GM12878 (cell line): ENCODE data around the gene SSBP4. TPM values are rescaled to one million over a fixed set of nuclear protein-coding genes. Genes with fewer than 3 reads are reported as not detected.
A peak's percentile ranks its signal among the peaks of the same experiment; 100 is the strongest.

Experiments
- ATAC-seq: fragments of 200-7000 bp; cut with Tn5 transposase; 3 replicates; pipeline ENCODE4 v1.9.1; 2020; ENCODE audit warnings: mild to moderate bottlenecking, moderate library complexity
- BruUV-seq: library from RNA; stranded (reverse); fragments of 400-500 nt; replicated peaks from 2 replicates; lab custom pipeline; 2021; lab: Mats Ljungman, UMichigan
- CTCF ChIA-PET: fragments of 300-600 bp; sonication (Branson Sonifier 250); formaldehyde crosslinking; extraction: SDS; loops from one replicate; lab custom pipeline; 2021; ENCODE audit warnings: inconsistent platforms; lab: Yijun Ruan, JAX
- POLR2A ChIA-PET: fragments of 350-600 bp; formaldehyde crosslinking; extraction: SDS; loops from one replicate; lab custom pipeline; 2021; ENCODE audit warnings: inconsistent platforms; lab: Charles Lee
- RAD21 ChIA-PET: fragments of 300-600 bp; sonication (Branson Sonifier 250); formaldehyde crosslinking; loops from one replicate; lab custom pipeline; 2023; ENCODE audit warnings: antibody characterized with exemption; ENCODE audit not compliant: unreplicated experiment; lab: Charles Lee
- SMC1A ChIA-PET: fragments of 300-600 bp; sonication (Branson Sonifier 250); formaldehyde crosslinking; loops from one replicate; lab custom pipeline; 2023; ENCODE audit not compliant: unreplicated experiment, uncharacterized antibody; lab: Charles Lee
- DNase-seq: peaks from one replicate; pipeline ENCODE4 v3.0.0-alpha.2; 2011; ENCODE audit warnings: low read depth, low spot score
- FAIRE-seq: peaks from 3 replicates; lab custom pipeline; 2011; peaks lifted over from hg19 to GRCh38; lab: Jason Lieb, UNC
- H2AFZ ChIP-seq: 2 replicates; pipeline ENCODE4 v1.6.0; 2011; ENCODE audit warnings: low read depth, low read length, control low read depth; ENCODE audit not compliant: control insufficient read depth
- H3K27ac ChIP-seq: 2 replicates; pipeline ENCODE4 v1.5.1; 2011; ENCODE audit warnings: control low read depth; ENCODE audit not compliant: control insufficient read depth, insufficient read depth
- H3K27me3 ChIP-seq, 2 experiments: replicated peaks in 1 of 2; 2 replicates each; pipeline versions ENCODE4 v1.6.0 to v1.6.1; 2011; ENCODE audit warnings: low read length in 1 of 2; ENCODE audit not compliant: control insufficient read depth in 2 of 2, insufficient read depth in 2 of 2
- H3K36me3 ChIP-seq, 2 experiments: 2 replicates each; pipeline ENCODE4 v1.5.1; 2011; ENCODE audit warnings: low read length in 1 of 2; ENCODE audit not compliant: control insufficient read depth in 2 of 2, insufficient read depth in 2 of 2
- H3K4me1 ChIP-seq: 2 replicates; pipeline ENCODE4 v1.6.1; 2011; ENCODE audit warnings: mild to moderate bottlenecking, low read length, moderate library complexity, mixed read lengths; ENCODE audit not compliant: control insufficient read depth, insufficient read depth
- H3K4me2 ChIP-seq: 2 replicates; pipeline ENCODE4 v1.6.0; 2011; ENCODE audit warnings: control low read depth; ENCODE audit not compliant: control insufficient read depth, insufficient read depth
- H3K4me3 ChIP-seq: fragments of 200-600 bp; sonication (generic); 2 replicates; pipeline ENCODE4 v1.5.1; 2016
- H3K79me2 ChIP-seq: 2 replicates; pipeline ENCODE4 v1.6.0; 2011; ENCODE audit warnings: low read length; ENCODE audit not compliant: control insufficient read depth, insufficient read depth
- H3K9ac ChIP-seq: 2 replicates; pipeline ENCODE4 v1.8.0; 2011; ENCODE audit warnings: low read length, control low read depth, mixed read lengths; ENCODE audit not compliant: control insufficient read depth, insufficient read depth
- H3K9me3 ChIP-seq: replicated peaks from 3 replicates; pipeline ENCODE4 v1.5.1; 2011; ENCODE audit warnings: mild to moderate bottlenecking, low read length; ENCODE audit not compliant: control insufficient read depth, insufficient read depth
- H4K20me1 ChIP-seq: 2 replicates; pipeline ENCODE4 v1.6.0; 2011; ENCODE audit not compliant: control insufficient read depth, insufficient read depth
- ATF2 ChIP-seq: IDR thresholded peaks from 2 replicates; pipeline ENCODE4 v1.6.1; 2012; ENCODE audit warnings: low read length, inconsistent platforms
- CHD2 ChIP-seq: IDR thresholded peaks from 2 replicates; pipeline ENCODE4 v1.6.1; 2011; ENCODE audit warnings: low read depth, low read length, improper control_type of control experiment, borderline replicate concordance
- CHD4 ChIP-seq: fragments of 200-600 bp; sonication (generic); IDR thresholded peaks from 2 replicates; pipeline ENCODE4 v1.6.1; 2016; ENCODE audit warnings: mild to moderate bottlenecking
- HDAC2 ChIP-seq: fragments of 200-600 bp; sonication (generic); IDR thresholded peaks from 2 replicates; pipeline ENCODE4 v1.6.1; 2017
- KLF5 ChIP-seq: fragments of 450-650 bp; IDR thresholded peaks from 2 replicates; pipeline ENCODE4 v1.6.1; 2014; ENCODE audit warnings: mild to moderate bottlenecking; ENCODE audit not compliant: partially characterized antibody
- MYB ChIP-seq: fragments of 150-350 bp; IDR thresholded peaks from 2 replicates; pipeline ENCODE4 v1.6.1; 2014; ENCODE audit warnings: mild to moderate bottlenecking, low read depth, low read length, borderline replicate concordance
- NFYA ChIP-seq: IDR thresholded peaks from 2 replicates; pipeline ENCODE4 v1.6.1; 2011; ENCODE audit warnings: low read depth, mild to moderate bottlenecking, low read length, improper control_type of control experiment, borderline replicate concordance
- PAX5 ChIP-seq: IDR thresholded peaks from 2 replicates; pipeline ENCODE4 v1.6.1; 2011; ENCODE audit warnings: low read depth, low read length, borderline replicate concordance
- POLR2A ChIP-seq: IDR thresholded peaks from 2 replicates; pipeline ENCODE4 v1.6.1; 2011; ENCODE audit warnings: low read depth, mild to moderate bottlenecking, low read length
- RFX5 ChIP-seq: IDR thresholded peaks from 2 replicates; pipeline ENCODE4 v1.6.1; 2011; ENCODE audit warnings: low read depth, low read length, improper control_type of control experiment
- WRNIP1 ChIP-seq: IDR thresholded peaks from 2 replicates; pipeline ENCODE4 v1.6.1; 2011; ENCODE audit warnings: low read depth, low read length, improper control_type of control experiment, borderline replicate concordance
- WGBS: methylation state at CpG from one replicate; pipeline ENCODE4 v1.1.6; 2016; ENCODE audit warnings: low lambda C conversion rate; ENCODE audit not compliant: insufficient replicate concordance, insufficient coverage; ENCODE audit errors: missing lambda C conversion rate; 5-methylcytosine and 5-hydroxymethylcytosine counted together
- in situ Hi-C: fragments of 300-500 bp; cut with MboI; formaldehyde crosslinking; loops from 9 replicates; pipeline ENCODE4 v1.14.3; 2018; ENCODE audit warnings: mixed read lengths
- intact Hi-C: fragments of 100-400 bp; cut with micrococcal nuclease; formaldehyde crosslinking; loops from one replicate; pipeline ENCODE4 v1.14.2; 2022; ENCODE audit not compliant: unreplicated experiment
- polyA plus RNA-seq, 11 experiments: library from polyadenylated mRNA; depleted of rRNA in 4 of 11; unstranded in 6 of 11; stranded (reverse) in 5 of 11; fragments of >200 nt; fragmentation: Nextera tagmentation in 4 of 11; fragmentation: Illumina TruSeq in 1 of 11; extraction: Ambion mirVana in 4 of 11; extraction: Trizol in 1 of 11; gene quantifications; 1 replicate in 1 of 11; 2 replicates in 10 of 11; pipeline versions ENCODE4 v1.2.1 to v1.2.3, GENCODE V29; 2011 to 2016; ENCODE audit warnings: inconsistent platforms in 2 of 11, missing spikeins in 2 of 11, low read depth in 1 of 11
- total RNA-seq, 4 experiments: library from RNA; depleted of rRNA in 3 of 4; stranded (reverse); fragments of >200 nt in 3 of 4; fragmentation: Illumina TruSeq in 1 of 4; extraction: Trizol in 1 of 4; gene quantifications; 2 replicates each; pipeline versions ENCODE4 v1.2.1 to v1.2.3, GENCODE V29; 2013 to 2021
- TF ChIP-seq, protein P1 (sequence below): fragments of 450-650 bp; IDR thresholded peaks from 2 replicates; pipeline ENCODE4 v1.6.1; 2017; ENCODE audit warnings: borderline replicate concordance

Gene SSBP4
- total and polyA plus RNA-seq, 10 of the 15 experiments (the other 5 are each of a cell fraction or from before 2014, with no cell fraction given), result 0.37 to 150 (median 38.9) TPM

DNA sequence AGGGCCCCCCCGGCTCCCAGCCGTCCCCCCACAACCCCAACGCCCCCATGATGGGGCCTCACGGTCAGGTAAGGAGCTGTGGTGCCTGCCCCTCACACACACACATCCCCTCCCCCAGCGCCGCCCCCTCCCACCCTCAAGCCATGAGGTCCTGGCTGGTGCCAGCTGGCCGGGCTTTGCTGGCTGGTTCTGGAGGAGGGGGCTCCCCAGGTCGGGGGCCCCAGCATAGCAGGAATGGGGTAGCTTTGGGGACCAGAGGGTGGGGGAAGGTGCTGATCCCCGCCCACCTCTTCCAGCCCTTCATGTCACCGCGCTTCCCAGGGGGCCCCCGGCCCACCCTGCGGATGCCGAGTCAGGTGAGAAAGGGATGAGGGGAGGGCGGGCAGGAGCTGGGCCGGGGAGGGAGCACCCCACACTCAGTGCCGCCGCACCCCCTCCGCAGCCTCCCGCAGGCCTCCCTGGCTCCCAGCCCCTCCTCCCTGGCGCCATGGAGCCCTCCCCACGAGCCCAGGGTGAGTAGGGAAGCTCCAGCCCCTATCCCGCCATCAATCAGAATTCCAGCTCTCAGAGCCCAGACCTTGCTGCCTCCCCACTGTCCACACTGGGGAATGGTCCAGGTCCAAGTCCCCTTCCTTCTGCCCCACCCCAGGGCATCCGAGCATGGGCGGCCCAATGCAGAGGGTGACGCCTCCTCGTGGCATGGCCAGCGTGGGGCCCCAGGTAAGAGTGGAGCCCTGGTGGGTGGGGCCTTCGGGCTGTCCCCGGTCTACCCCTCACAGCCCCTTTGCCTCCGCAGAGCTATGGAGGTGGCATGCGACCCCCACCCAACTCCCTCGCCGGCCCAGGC lies 12.4 kb downstream of the SSBP4 start:
- H3K27ac ChIP-seq, result no peak overlapping the region
- no peaks in the 10 kb centered on the region for H3K27me3 ChIP-seq
- peak overlapping the region; percentile 97; the same call in 1 of the 2 replicates for H3K4me2 ChIP-seq
- no peaks in the 10 kb centered on the region; the same call in 2 of the 3 replicates for H3K9me3 ChIP-seq
- no peak for FAIRE-seq
- 91% methylated on average over 18 of the region's 34 CpGs for WGBS
- H3K4me1 ChIP-seq, result peaks cover 35% of the 10 kb centered on the region
- no peak for DNase-seq
- ChIA-PET RAD21 (no interaction called here), POLR2A (interaction anchor here (0.6 to 1.4 kb wide), 2 partner anchors 11 to 251 kb away, joined by 4 to 6 read pairs; no protein-coding TSS in a partner anchor), SMC1A (no interaction called here), CTCF (interaction anchor here (0.7 to 1.4 kb wide), 2 partner anchors 13 to 21 kb away, joined by 3 to 5 read pairs; partner anchors contain the start of gene SSBP4)
- no peak overlapping the region for H3K4me3 ChIP-seq
- TF ChIP-seq PAX5 (no peak), POLR2A (0 out of 2 replicates have a peak, but pooled peaks have one; percentile 9)
- peaks cover 0 to 7% of the 10 kb centered on the region in 2 experiments; a peak in 3 of 4 replicates for H3K36me3 ChIP-seq
- no peak overlapping the region; the same call in 1 of the 2 replicates for H3K9ac ChIP-seq
- no peak overlapping the region for H2AFZ ChIP-seq
- no peak for ATAC-seq
- intact Hi-C loops, result no loop called here
- H4K20me1 ChIP-seq, result no peaks in the 10 kb centered on the region; the same call in 1 of the 2 replicates
- BruUV-seq, result no TSS peak
- peaks cover 8% of the 10 kb centered on the region for H3K79me2 ChIP-seq
- in situ Hi-C loops, result no loop called here

DNA sequence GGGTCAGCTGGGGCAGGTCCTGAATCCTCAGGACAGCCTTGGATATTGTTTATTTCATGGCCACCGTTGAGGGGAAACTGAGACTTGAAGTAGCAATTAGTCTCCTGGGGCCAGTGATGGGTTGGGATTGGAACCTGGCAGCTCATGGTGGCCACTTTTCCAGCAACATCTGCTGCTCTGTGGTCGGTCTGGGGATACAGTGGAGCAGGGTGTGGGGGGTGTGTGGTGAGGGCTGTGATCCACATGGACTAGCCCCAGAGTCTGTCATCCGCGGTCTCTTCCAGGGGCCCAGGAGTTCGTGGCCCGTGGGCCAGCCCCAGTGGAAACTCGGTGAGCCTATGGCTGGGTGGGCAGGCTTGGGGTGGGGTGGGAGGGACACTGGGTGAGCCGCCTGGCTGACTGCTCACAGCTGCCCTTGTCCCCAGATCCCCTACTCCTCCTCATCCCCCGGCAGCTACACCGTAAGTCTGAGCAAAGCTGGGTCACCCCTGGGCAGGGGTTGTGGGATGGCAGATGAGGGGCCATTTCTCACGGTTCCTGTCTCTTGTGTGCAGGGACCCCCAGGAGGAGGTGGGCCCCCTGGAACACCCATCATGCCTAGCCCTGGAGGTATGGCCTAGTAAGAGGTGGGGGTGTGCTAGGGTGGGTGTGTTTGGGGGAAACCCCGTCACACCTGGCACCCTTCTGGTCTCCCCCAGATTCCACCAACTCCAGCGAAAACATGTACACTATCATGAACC lies 13.2 kb downstream of the SSBP4 start:
- in situ Hi-C loops, result no loop called here
- ChIA-PET RAD21 (no interaction called here), CTCF (interaction anchor here (1.4 kb wide), 1 partner anchor 14 kb away, joined by 5 read pairs; the partner anchor contains the start of gene SSBP4), POLR2A (interaction anchor here (0.6 to 1.4 kb wide), 3 partner anchors 12 to 250 kb away, joined by 3 to 6 read pairs (median 4); no protein-coding TSS in a partner anchor), SMC1A (no interaction called here)
- H2AFZ ChIP-seq, result peak overlapping the region; percentile 1
- peaks cover 8% of the 10 kb centered on the region for H3K79me2 ChIP-seq
- peak overlapping the region; percentile 81 for H3K9ac ChIP-seq
- TSS peak; percentile 63 for BruUV-seq
- H3K9me3 ChIP-seq, result no peaks in the 10 kb centered on the region; the same call in 2 of the 3 replicates
- H3K4me1 ChIP-seq, result peaks cover 37% of the 10 kb centered on the region
- peaks cover 0 to 7% of the 10 kb centered on the region in 2 experiments; a peak in 3 of 4 replicates for H3K36me3 ChIP-seq
- H4K20me1 ChIP-seq, result no peaks in the 10 kb centered on the region; the same call in 1 of the 2 replicates
- no peaks in the 10 kb centered on the region for H3K27me3 ChIP-seq
- intact Hi-C loops, result no loop called here
- no peak for ATAC-seq
- peak overlapping the region; percentile 78 for H3K4me3 ChIP-seq
- H3K4me2 ChIP-seq, result peak overlapping the region; percentile 97
- FAIRE-seq, result peak; percentile 23
- no peak for DNase-seq
- 61% methylated on average over 13 of the region's 13 CpGs for WGBS
- H3K27ac ChIP-seq, result peak overlapping the region; percentile 84
- no peak for TF ChIP-seq WRNIP1
- TF ChIP-seq, protein P1, sequence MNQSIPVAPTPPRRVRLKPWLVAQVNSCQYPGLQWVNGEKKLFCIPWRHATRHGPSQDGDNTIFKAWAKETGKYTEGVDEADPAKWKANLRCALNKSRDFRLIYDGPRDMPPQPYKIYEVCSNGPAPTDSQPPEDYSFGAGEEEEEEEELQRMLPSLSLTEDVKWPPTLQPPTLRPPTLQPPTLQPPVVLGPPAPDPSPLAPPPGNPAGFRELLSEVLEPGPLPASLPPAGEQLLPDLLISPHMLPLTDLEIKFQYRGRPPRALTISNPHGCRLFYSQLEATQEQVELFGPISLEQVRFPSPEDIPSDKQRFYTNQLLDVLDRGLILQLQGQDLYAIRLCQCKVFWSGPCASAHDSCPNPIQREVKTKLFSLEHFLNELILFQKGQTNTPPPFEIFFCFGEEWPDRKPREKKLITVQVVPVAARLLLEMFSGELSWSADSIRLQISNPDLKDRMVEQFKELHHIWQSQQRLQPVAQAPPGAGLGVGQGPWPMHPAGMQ, result no peak
- no peak for TF ChIP-seq RFX5
- no peak for TF ChIP-seq CHD2
- no peak for TF ChIP-seq CHD4
- no peak for TF ChIP-seq NFYA
- TF ChIP-seq MYB, result no peak
- no peak for TF ChIP-seq KLF5
- no peak for TF ChIP-seq HDAC2
- no peak for TF ChIP-seq ATF2
